ENCODE results near the gene KCTD6.
A peak's percentile ranks its signal among the peaks of the same experiment; 100 is the strongest.

Gene KCTD6

GRCh38 chr3:58482917-58483636 is 8.8 kb upstream of the KCTD6 start:
- Histone ChIP-seq H3K4me3 (ENCODE audit: low read length) (peak overlapping the region; percentile 62), H3K4me1 (ENCODE audit: low read length) (peaks cover 35% of the 10 kb centered on the region), H3K9me3 (ENCODE audit: insufficient read depth, low read length) (no peaks in the 10 kb centered on the region), H3K36me3 (replicated peaks; ENCODE audit: low read depth, low read length) (no peaks in the 10 kb centered on the region), H3K4me2 (ENCODE audit: low read length) (peak overlapping the region; percentile 82), H2AFZ (ENCODE audit: low read depth, low read length) (peak overlapping the region; percentile 2; the same call in 1 of the 2 replicates), H4K20me1 (ENCODE audit: insufficient read depth, low read length) (no peaks in the 10 kb centered on the region), H3K27ac (ENCODE audit: low read length) (no peak overlapping the region), H3K79me2 (ENCODE audit: low read length) (no peaks in the 10 kb centered on the region), H3K9ac (ENCODE audit: low read length) (no peak overlapping the region; the same call in 1 of the 2 replicates), H3K27me3 (ENCODE audit: low read depth, low read length) (peaks cover 18% of the 10 kb centered on the region)
- TF ChIP-seq CTCF (IDR thresholded peaks at IDR 0.05; ENCODE audit: low read depth, low read length) (no peak), EZH2phosphoT487 (IDR thresholded peaks at IDR 0.05; ENCODE audit: low read depth) (no peak)

GRCh38 chr3:58484045-58484721 is 7.7 kb upstream of the KCTD6 start:
- no peak overlapping the region for H3K4me2 ChIP-seq (ENCODE audit: low read length)
- peaks cover 33% of the 10 kb centered on the region for H3K4me1 ChIP-seq (ENCODE audit: low read length)
- H3K27ac ChIP-seq (ENCODE audit: low read length) = no peak overlapping the region
- peaks cover 29% of the 10 kb centered on the region for H3K27me3 ChIP-seq (ENCODE audit: low read depth, low read length)
- no peaks in the 10 kb centered on the region for H3K36me3 ChIP-seq (replicated peaks; ENCODE audit: low read depth, low read length)
- H3K9ac ChIP-seq (ENCODE audit: low read length) = no peak overlapping the region
- H2AFZ ChIP-seq (ENCODE audit: low read depth, low read length) = no peak overlapping the region
- no peaks in the 10 kb centered on the region for H3K79me2 ChIP-seq (ENCODE audit: low read length)
- TF ChIP-seq EZH2phosphoT487 (IDR thresholded peaks at IDR 0.05; ENCODE audit: low read depth) (no peak), CTCF (IDR thresholded peaks at IDR 0.05; ENCODE audit: low read depth, low read length) (no peak)
- H4K20me1 ChIP-seq (ENCODE audit: insufficient read depth, low read length) = no peaks in the 10 kb centered on the region
- no peaks in the 10 kb centered on the region for H3K9me3 ChIP-seq (ENCODE audit: insufficient read depth, low read length)
- H3K4me3 ChIP-seq (ENCODE audit: low read length) = no peak overlapping the region

- no peak for TF ChIP-seq EZH2phosphoT487 (IDR thresholded peaks at IDR 0.05; ENCODE audit: low read depth)
- no peak for TF ChIP-seq CTCF (IDR thresholded peaks at IDR 0.05; ENCODE audit: low read depth, low read length)
These were observed 7.2 kb upstream of the KCTD6 start for GRCh38 chr3:58484722-58485069.

GRCh38 chr3:58485801-58486435 is 6.0 kb upstream of the KCTD6 start:
- Histone ChIP-seq H3K9me3 (ENCODE audit: insufficient read depth, low read length) (no peaks in the 10 kb centered on the region), H2AFZ (ENCODE audit: low read depth, low read length) (0 out of 2 replicates have a peak overlapping the region, but pooled peaks have one; percentile 43), H3K27me3 (ENCODE audit: low read depth, low read length) (peaks cover 36% of the 10 kb centered on the region), H3K4me3 (ENCODE audit: low read length) (peak overlapping the region; percentile 15; the same call in 1 of the 2 replicates), H4K20me1 (ENCODE audit: insufficient read depth, low read length) (no peaks in the 10 kb centered on the region), H3K36me3 (replicated peaks; ENCODE audit: low read depth, low read length) (no peaks in the 10 kb centered on the region), H3K27ac (ENCODE audit: low read length) (no peak overlapping the region), H3K4me2 (ENCODE audit: low read length) (peak overlapping the region; percentile 49), H3K4me1 (ENCODE audit: low read length) (peaks cover 33% of the 10 kb centered on the region), H3K9ac (ENCODE audit: low read length) (no peak overlapping the region), H3K79me2 (ENCODE audit: low read length) (no peaks in the 10 kb centered on the region)
- TF ChIP-seq CTCF (IDR thresholded peaks at IDR 0.05; ENCODE audit: low read depth, low read length) = no peak
- TF ChIP-seq EZH2phosphoT487 (IDR thresholded peaks at IDR 0.05; ENCODE audit: low read depth) = no peak

More at GRCh38 chr3:58484722-58485069, 7.2 kb upstream of the KCTD6 start:
- Histone ChIP-seq H3K4me2 (ENCODE audit: low read length) (no peak overlapping the region), H3K27ac (ENCODE audit: low read length) (no peak overlapping the region), H3K9me3 (ENCODE audit: insufficient read depth, low read length) (no peaks in the 10 kb centered on the region), H2AFZ (ENCODE audit: low read depth, low read length) (no peak overlapping the region), H4K20me1 (ENCODE audit: insufficient read depth, low read length) (no peaks in the 10 kb centered on the region), H3K9ac (ENCODE audit: low read length) (no peak overlapping the region), H3K4me3 (ENCODE audit: low read length) (no peak overlapping the region), H3K27me3 (ENCODE audit: low read depth, low read length) (peaks cover 34% of the 10 kb centered on the region), H3K79me2 (ENCODE audit: low read length) (no peaks in the 10 kb centered on the region), H3K4me1 (ENCODE audit: low read length) (peaks cover 31% of the 10 kb centered on the region), H3K36me3 (replicated peaks; ENCODE audit: low read depth, low read length) (no peaks in the 10 kb centered on the region)
